GM12801 (cell line): Measurements from ENCODE around the gene NRL.

Experiments used
- CTCF ChIP-seq: IDR thresholded peaks from one replicate; pipeline ENCODE4 v1.5.1; 2011; ENCODE audit warnings: control low read depth; ENCODE audit not compliant: insufficient read length; ENCODE audit errors: extremely low read depth

The NRL gene

GRCh38 chr14:24079491-24080141 is 35.1 kb downstream of the NRL start:
- no peak for TF ChIP-seq CTCF

GRCh38 chr14:24078146-24078545 is 36.6 kb downstream of the NRL start:
- TF ChIP-seq CTCF: no peak

GRCh38 chr14:24077086-24077485 is 37.7 kb downstream of the NRL start:
- TF ChIP-seq CTCF: no peak

GRCh38 chr14:24076302-24076601 is 38.5 kb downstream of the NRL start:
- no peak for TF ChIP-seq CTCF

GRCh38 chr14:24075485-24076301 is 39.1 kb downstream of the NRL start:
- no peak for TF ChIP-seq CTCF

- TF ChIP-seq CTCF: no peak
These were observed 39.9 kb downstream of the NRL start for GRCh38 chr14:24074625-24075484.
